DOHH2 (cell line): ENCODE results near the gene CWC25.

ENCODE experiments used
- H3F3A ChIP-seq: fragments of 200-600 bp; sonication (generic), shearing (Covaris generic); 2 replicates; pipeline ENCODE4 v1.6.0; 2016; ENCODE audit warnings: antibody characterized with exemption, mild to moderate bottlenecking; ENCODE audit not compliant: control insufficient read depth, insufficient read depth
- H3K27ac ChIP-seq: fragments of 200-600 bp; sonication (generic); 2 replicates; pipeline ENCODE4 v1.5.1; 2014; ENCODE audit warnings: low read depth, mild to moderate bottlenecking, low read length, moderate library complexity
- H3K27me3 ChIP-seq: fragments of 200-600 bp; sonication (generic); 2 replicates; pipeline ENCODE4 v1.6.1; 2014; ENCODE audit warnings: mild to moderate bottlenecking, low read length, mixed read lengths; ENCODE audit not compliant: control insufficient read depth
- H3K36me3 ChIP-seq: fragments of 200-600 bp; sonication (generic); 2 replicates; pipeline ENCODE4 v1.6.1; 2014; ENCODE audit warnings: mild to moderate bottlenecking, low read length, moderate library complexity, mixed read lengths; ENCODE audit not compliant: control insufficient read depth
- H3K4me1 ChIP-seq: fragments of 200-600 bp; sonication (generic); 2 replicates; pipeline ENCODE4 v1.6.1; 2014; ENCODE audit warnings: mild to moderate bottlenecking, low read length, mixed read lengths; ENCODE audit not compliant: control insufficient read depth
- H3K4me2 ChIP-seq: fragments of 200-600 bp; sonication (generic); 2 replicates; pipeline ENCODE4 v1.6.0; 2014; ENCODE audit warnings: mild to moderate bottlenecking, low read length, moderate library complexity
- H3K4me3 ChIP-seq: fragments of 200-600 bp; sonication (generic); 2 replicates; pipeline ENCODE4 v1.5.1; 2014; ENCODE audit warnings: mild to moderate bottlenecking, low read length, mixed read lengths
- H3K79me2 ChIP-seq: fragments of 200-600 bp; sonication (generic); 2 replicates; pipeline ENCODE4 v1.6.1; 2014; ENCODE audit warnings: mild to moderate bottlenecking, low read length, mixed read lengths; ENCODE audit not compliant: control insufficient read depth
- H3K9me2 ChIP-seq: fragments of 200-600 bp; sonication (generic); replicated peaks from 2 replicates; pipeline ENCODE4 v1.6.1; 2014; ENCODE audit warnings: mild to moderate bottlenecking, low read length, mixed read lengths; ENCODE audit not compliant: control insufficient read depth
- H3K9me3 ChIP-seq: fragments of 200-600 bp; sonication (generic); 2 replicates; pipeline ENCODE4 v1.6.1; 2014; ENCODE audit warnings: antibody characterized with exemption, low read length, mixed read lengths; ENCODE audit not compliant: control insufficient read depth, insufficient read depth
- H4K20me1 ChIP-seq: fragments of 200-600 bp; sonication (generic); 2 replicates; pipeline ENCODE4 v1.6.0; 2014; ENCODE audit warnings: low read depth, mild to moderate bottlenecking, antibody characterized with exemption, low read length, moderate library complexity; ENCODE audit not compliant: control insufficient read depth, insufficient read depth
- CTCF ChIP-seq: fragments of 200-600 bp; sonication (generic); IDR thresholded peaks from one replicate; pipeline ENCODE4 v1.5.1; 2014; ENCODE audit warnings: antibody characterized with exemption, mild to moderate bottlenecking, low read depth, low read length; ENCODE audit not compliant: poor library complexity, severe bottlenecking
- EZH2phosphoT487 ChIP-seq: fragments of 200-600 bp; sonication (generic); IDR thresholded peaks from 2 replicates; pipeline ENCODE4 v1.6.1; 2017; ENCODE audit warnings: borderline replicate concordance, mild to moderate bottlenecking, antibody characterized with exemption, low read length, moderate library complexity, mixed read lengths

Gene CWC25

DNA sequence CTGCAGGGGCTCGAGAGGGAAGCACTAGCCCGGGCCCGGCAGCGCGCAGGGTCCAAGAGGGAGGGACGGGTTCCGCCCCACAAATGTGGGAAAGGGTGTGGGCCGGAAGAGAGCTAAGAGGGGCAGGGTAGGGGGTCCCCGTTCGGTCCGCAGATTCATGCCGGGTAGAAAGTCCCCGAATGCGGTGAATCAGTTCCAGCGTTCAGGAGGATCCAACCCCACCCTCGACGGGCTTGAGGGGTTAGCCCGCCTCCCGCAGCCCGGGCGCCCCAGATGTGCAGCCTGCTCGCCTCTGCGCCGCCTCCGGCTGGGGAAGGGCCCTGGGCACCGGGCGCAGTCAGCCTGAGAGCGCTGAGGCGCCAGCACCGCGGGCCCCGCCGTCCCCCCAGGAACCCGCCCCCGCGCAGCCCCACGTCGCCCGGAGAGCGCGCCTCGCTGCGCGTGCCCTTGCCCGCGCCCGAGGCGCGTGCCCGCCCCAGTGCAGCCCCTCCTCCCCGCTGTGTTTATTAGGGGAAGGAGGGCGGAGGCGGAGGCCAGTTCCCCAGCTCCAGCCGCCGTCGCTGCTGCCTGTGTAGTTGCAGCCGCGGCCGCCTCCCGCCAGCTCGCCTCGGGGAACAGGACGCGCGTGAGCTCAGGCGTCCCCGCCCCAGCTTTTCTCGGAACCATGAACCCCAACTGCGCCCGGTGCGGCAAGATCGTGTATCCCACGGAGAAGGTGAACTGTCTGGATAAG lies 44.6 kb upstream of the CWC25 start, which contains the start of gene LASP1:
Gene LASP1, plus strand, starts transcription at position 533 of the 733 bp plus-strand sequence. Its CDS starts 132 bp downstream, at position 665.
- Histone ChIP-seq H3K27ac (peak within 1 kb of the TSS; percentile 89), H3K4me1 (peaks cover 43% of the 10 kb centered on the region), H3K9me3 (no peaks in the 10 kb centered on the region), H3K36me3 (peaks cover 24% of the 10 kb centered on the region), H3K9me2 (no peaks in the 10 kb centered on the region), H3K4me2 (peak within 1 kb of the TSS; percentile 86), H3F3A (peaks cover 26% of the 10 kb centered on the region), H3K27me3 (no peaks in the 10 kb centered on the region), H3K4me3 (peak within 1 kb of the TSS; percentile 95), H3K79me2 (peaks cover 47% of the 10 kb centered on the region), H4K20me1 (peaks cover 6% of the 10 kb centered on the region)
- peak; percentile 13 for TF ChIP-seq CTCF
- TF ChIP-seq EZH2phosphoT487 = no peak

DNA sequence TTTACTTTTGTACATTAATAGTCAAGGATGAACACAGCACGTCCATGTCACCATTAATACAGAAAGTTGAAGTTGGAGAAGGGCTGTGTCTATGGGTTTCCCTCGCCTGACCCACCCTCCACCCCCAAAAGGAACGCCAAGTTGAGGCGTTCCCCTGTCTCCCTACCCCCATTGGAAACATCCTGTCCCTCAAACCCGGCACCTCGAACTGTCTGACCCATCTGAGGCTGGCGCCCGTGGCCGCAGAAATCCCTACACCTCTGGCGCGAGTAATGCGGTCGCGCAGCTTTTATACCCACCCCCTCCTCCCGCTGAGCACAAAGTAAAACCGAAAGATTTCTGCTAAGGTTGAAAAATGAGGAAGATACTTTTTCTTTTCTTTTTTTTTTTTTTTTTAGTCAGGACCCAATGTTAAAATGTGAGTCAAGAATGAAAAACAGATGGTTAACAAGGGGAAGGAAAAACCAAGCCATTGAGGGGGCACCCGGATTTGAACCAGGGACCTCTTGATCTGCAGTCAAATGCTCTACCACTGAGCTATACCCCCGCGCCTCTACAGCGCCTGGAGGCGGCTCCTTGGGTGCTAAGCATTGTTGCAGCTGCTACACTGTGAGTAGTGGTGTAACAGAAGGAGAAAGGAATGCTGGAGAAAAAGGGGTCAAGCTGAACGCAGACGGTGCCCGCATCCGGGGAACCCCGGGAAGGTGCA lies 43.9 kb upstream of the CWC25 start:
- peak overlapping the region; percentile 95 for H3K4me3 ChIP-seq
- peak overlapping the region; percentile 86 for H3K4me2 ChIP-seq
- peaks cover 42% of the 10 kb centered on the region for H3K4me1 ChIP-seq
- H3K36me3 ChIP-seq = peaks cover 24% of the 10 kb centered on the region
- no peaks in the 10 kb centered on the region for H3K9me2 ChIP-seq
- peak; percentile 71 for TF ChIP-seq CTCF
- TF ChIP-seq EZH2phosphoT487 = no peak
- peaks cover 6% of the 10 kb centered on the region for H4K20me1 ChIP-seq
- H3K27ac ChIP-seq = peak overlapping the region; percentile 89
- no peaks in the 10 kb centered on the region for H3K9me3 ChIP-seq
- H3K79me2 ChIP-seq = peaks cover 40% of the 10 kb centered on the region
- H3K27me3 ChIP-seq = no peaks in the 10 kb centered on the region
- H3F3A ChIP-seq = peaks cover 26% of the 10 kb centered on the region

GRCh38 chr17:38867968-38868816 lies 43.1 kb upstream of the CWC25 start:
- no peak for TF ChIP-seq EZH2phosphoT487
- peak; percentile 20 for TF ChIP-seq CTCF
- Histone ChIP-seq H3K9me3 (no peaks in the 10 kb centered on the region), H3K4me2 (peak overlapping the region; percentile 86), H3K27me3 (no peaks in the 10 kb centered on the region), H3K79me2 (peaks cover 32% of the 10 kb centered on the region), H3K27ac (peak overlapping the region; percentile 89), H3K4me1 (peaks cover 45% of the 10 kb centered on the region), H3K4me3 (peak overlapping the region; percentile 95), H4K20me1 (peaks cover 6% of the 10 kb centered on the region), H3F3A (peaks cover 26% of the 10 kb centered on the region), H3K9me2 (no peaks in the 10 kb centered on the region), H3K36me3 (peaks cover 24% of the 10 kb centered on the region)
